Measurements from ENCODE around the gene GBGT1.

GBGT1 gene

GRCh38 chr9:133204993-133205336, 41.3 kb upstream of the GBGT1 start:
- Histone ChIP-seq H3K9ac (ENCODE audit: low read length) (no peak overlapping the region), H3K9me3 (ENCODE audit: control insufficient read depth, low read depth, low read length) (no peaks in the 10 kb centered on the region), H3K4me3 (ENCODE audit: low read length) (no peak overlapping the region), H3K36me3 (ENCODE audit: control insufficient read depth, low read depth, low read length) (no peaks in the 10 kb centered on the region), H3K27me3 (ENCODE audit: control insufficient read depth, insufficient read depth, low read length) (peaks cover 22% of the 10 kb centered on the region), H3K4me1 (ENCODE audit: control insufficient read depth, low read depth, low read length) (no peaks in the 10 kb centered on the region), H3K27ac (ENCODE audit: low read length) (no peak overlapping the region)

GRCh38 chr9:133204335-133204992, 40.8 kb upstream of the GBGT1 start:
- H3K9me3 ChIP-seq (ENCODE audit: control insufficient read depth, low read depth, low read length) = no peaks in the 10 kb centered on the region
- peaks cover 23% of the 10 kb centered on the region for H3K27me3 ChIP-seq (ENCODE audit: control insufficient read depth, insufficient read depth, low read length)
- H3K4me3 ChIP-seq (ENCODE audit: low read length) = no peak overlapping the region
- H3K4me1 ChIP-seq (ENCODE audit: control insufficient read depth, low read depth, low read length) = no peaks in the 10 kb centered on the region
- no peak overlapping the region for H3K9ac ChIP-seq (ENCODE audit: low read length)
- H3K36me3 ChIP-seq (ENCODE audit: control insufficient read depth, low read depth, low read length) = no peaks in the 10 kb centered on the region
- H3K27ac ChIP-seq (ENCODE audit: low read length) = no peak overlapping the region

GRCh38 chr9:133203506-133204075, 39.9 kb upstream of the GBGT1 start:
- Histone ChIP-seq H3K9ac (ENCODE audit: low read length) (no peak overlapping the region), H3K36me3 (ENCODE audit: control insufficient read depth, low read depth, low read length) (no peaks in the 10 kb centered on the region), H3K27me3 (ENCODE audit: control insufficient read depth, insufficient read depth, low read length) (peaks cover 23% of the 10 kb centered on the region), H3K9me3 (ENCODE audit: control insufficient read depth, low read depth, low read length) (no peaks in the 10 kb centered on the region), H3K4me1 (ENCODE audit: control insufficient read depth, low read depth, low read length) (no peaks in the 10 kb centered on the region), H3K4me3 (ENCODE audit: low read length) (no peak overlapping the region), H3K27ac (ENCODE audit: low read length) (no peak overlapping the region)

GRCh38 chr9:133202688-133203453, 39.2 kb upstream of the GBGT1 start:
- Histone ChIP-seq H3K9me3 (ENCODE audit: control insufficient read depth, low read depth, low read length) (no peaks in the 10 kb centered on the region), H3K36me3 (ENCODE audit: control insufficient read depth, low read depth, low read length) (no peaks in the 10 kb centered on the region), H3K27me3 (ENCODE audit: control insufficient read depth, insufficient read depth, low read length) (peaks cover 23% of the 10 kb centered on the region), H3K4me3 (ENCODE audit: low read length) (no peak overlapping the region), H3K27ac (ENCODE audit: low read length) (no peak overlapping the region), H3K9ac (ENCODE audit: low read length) (no peak overlapping the region), H3K4me1 (ENCODE audit: control insufficient read depth, low read depth, low read length) (no peaks in the 10 kb centered on the region)

GRCh38 chr9:133202145-133202513, 38.4 kb upstream of the GBGT1 start:
- Histone ChIP-seq H3K27ac (ENCODE audit: low read length) (no peak overlapping the region), H3K9me3 (ENCODE audit: control insufficient read depth, low read depth, low read length) (no peaks in the 10 kb centered on the region), H3K27me3 (ENCODE audit: control insufficient read depth, insufficient read depth, low read length) (peaks cover 23% of the 10 kb centered on the region), H3K36me3 (ENCODE audit: control insufficient read depth, low read depth, low read length) (no peaks in the 10 kb centered on the region), H3K9ac (ENCODE audit: low read length) (no peak overlapping the region), H3K4me1 (ENCODE audit: control insufficient read depth, low read depth, low read length) (no peaks in the 10 kb centered on the region), H3K4me3 (ENCODE audit: low read length) (no peak overlapping the region)

GRCh38 chr9:133201424-133202144, 37.9 kb upstream of the GBGT1 start:
- no peaks in the 10 kb centered on the region for H3K36me3 ChIP-seq (ENCODE audit: control insufficient read depth, low read depth, low read length)
- H3K4me1 ChIP-seq (ENCODE audit: control insufficient read depth, low read depth, low read length) = no peaks in the 10 kb centered on the region
- H3K27me3 ChIP-seq (ENCODE audit: control insufficient read depth, insufficient read depth, low read length) = peaks cover 23% of the 10 kb centered on the region
- H3K27ac ChIP-seq (ENCODE audit: low read length) = no peak overlapping the region
- no peaks in the 10 kb centered on the region for H3K9me3 ChIP-seq (ENCODE audit: control insufficient read depth, low read depth, low read length)
- H3K4me3 ChIP-seq (ENCODE audit: low read length) = no peak overlapping the region
- H3K9ac ChIP-seq (ENCODE audit: low read length) = no peak overlapping the region

GRCh38 chr9:133200631-133201030, 36.9 kb upstream of the GBGT1 start:
- Histone ChIP-seq H3K27ac (ENCODE audit: low read length) (no peak overlapping the region), H3K27me3 (ENCODE audit: control insufficient read depth, insufficient read depth, low read length) (peaks cover 18% of the 10 kb centered on the region), H3K4me1 (ENCODE audit: control insufficient read depth, low read depth, low read length) (no peaks in the 10 kb centered on the region), H3K36me3 (ENCODE audit: control insufficient read depth, low read depth, low read length) (no peaks in the 10 kb centered on the region), H3K9ac (ENCODE audit: low read length) (no peak overlapping the region), H3K9me3 (ENCODE audit: control insufficient read depth, low read depth, low read length) (no peaks in the 10 kb centered on the region), H3K4me3 (ENCODE audit: low read length) (no peak overlapping the region)

GRCh38 chr9:133199648-133200321, 36.1 kb upstream of the GBGT1 start:
- Histone ChIP-seq H3K9ac (ENCODE audit: low read length) (no peak overlapping the region), H3K27ac (ENCODE audit: low read length) (no peak overlapping the region)

GRCh38 chr9:133195029-133195428, 31.3 kb upstream of the GBGT1 start:
- Histone ChIP-seq H3K9me3 (ENCODE audit: control insufficient read depth, low read depth, low read length) (peaks cover 3% of the 10 kb centered on the region), H3K36me3 (ENCODE audit: control insufficient read depth, low read depth, low read length) (no peaks in the 10 kb centered on the region), H3K27ac (ENCODE audit: low read length) (no peak overlapping the region), H3K4me3 (ENCODE audit: low read length) (no peak overlapping the region), H3K4me1 (ENCODE audit: control insufficient read depth, low read depth, low read length) (no peaks in the 10 kb centered on the region), H3K27me3 (ENCODE audit: control insufficient read depth, insufficient read depth, low read length) (peaks cover 5% of the 10 kb centered on the region), H3K9ac (ENCODE audit: low read length) (no peak overlapping the region)

More at GRCh38 chr9:133199648-133200321, 36.1 kb upstream of the GBGT1 start:
- Histone ChIP-seq H3K4me3 (ENCODE audit: low read length) (no peak overlapping the region), H3K36me3 (ENCODE audit: control insufficient read depth, low read depth, low read length) (no peaks in the 10 kb centered on the region), H3K27me3 (ENCODE audit: control insufficient read depth, insufficient read depth, low read length) (peaks cover 18% of the 10 kb centered on the region), H3K9me3 (ENCODE audit: control insufficient read depth, low read depth, low read length) (peaks cover 3% of the 10 kb centered on the region), H3K4me1 (ENCODE audit: control insufficient read depth, low read depth, low read length) (no peaks in the 10 kb centered on the region)

- no peak overlapping the region for H3K9ac ChIP-seq (ENCODE audit: low read length)
- no peaks in the 10 kb centered on the region for H3K36me3 ChIP-seq (ENCODE audit: control insufficient read depth, low read depth, low read length)
- peaks cover 3% of the 10 kb centered on the region for H3K9me3 ChIP-seq (ENCODE audit: control insufficient read depth, low read depth, low read length)
- H3K4me1 ChIP-seq (ENCODE audit: control insufficient read depth, low read depth, low read length) = no peaks in the 10 kb centered on the region
- peaks cover under 1% of the 10 kb centered on the region for H3K27me3 ChIP-seq (ENCODE audit: control insufficient read depth, insufficient read depth, low read length)
- H3K27ac ChIP-seq (ENCODE audit: low read length) = no peak overlapping the region
- no peak overlapping the region for H3K4me3 ChIP-seq (ENCODE audit: low read length)
Observed at GRCh38 chr9:133194597-133194996, 30.9 kb upstream of the GBGT1 start.

- Histone ChIP-seq H3K9me3 (ENCODE audit: control insufficient read depth, low read depth, low read length) (peaks cover 3% of the 10 kb centered on the region), H3K4me1 (ENCODE audit: control insufficient read depth, low read depth, low read length) (peaks cover 5% of the 10 kb centered on the region), H3K4me3 (ENCODE audit: low read length) (no peak overlapping the region), H3K27me3 (ENCODE audit: control insufficient read depth, insufficient read depth, low read length) (peaks cover 12% of the 10 kb centered on the region), H3K9ac (ENCODE audit: low read length) (no peak overlapping the region), H3K27ac (ENCODE audit: low read length) (no peak overlapping the region), H3K36me3 (ENCODE audit: control insufficient read depth, low read depth, low read length) (no peaks in the 10 kb centered on the region)
Observed at GRCh38 chr9:133191989-133192388, 28.3 kb upstream of the GBGT1 start.
